Dendritic cell treated with granulocyte-macrophage colony-stimulating factor and Interleukin-4, amounts not matched to agents 40 ng/mL and 50 ng/mL, for 4 days (primary cell): ENCODE measurements around the gene XKRX.

ENCODE experiments used
- H3K27ac Mint-ChIP-seq: one replicate; pipeline ENCODE4 v1.8.0; 2022; ENCODE audit warnings: mild to moderate bottlenecking, mixed read lengths
- H3K27me3 Mint-ChIP-seq: one replicate; pipeline ENCODE4 v1.8.0; 2022; ENCODE audit warnings: mild to moderate bottlenecking, mixed read lengths
- H3K36me3 Mint-ChIP-seq: one replicate; pipeline ENCODE4 v1.8.0; 2022; ENCODE audit warnings: low read depth, mixed read lengths
- H3K4me1 Mint-ChIP-seq: one replicate; pipeline ENCODE4 v1.8.0; 2022; ENCODE audit warnings: low read depth, mixed read lengths
- H3K4me3 Mint-ChIP-seq: one replicate; pipeline ENCODE4 v1.8.0; 2022; ENCODE audit warnings: mild to moderate bottlenecking, moderate library complexity, mixed read lengths
- H3K9me3 Mint-ChIP-seq: one replicate; pipeline ENCODE4 v1.8.0; 2022; ENCODE audit warnings: mixed read lengths
- intact Hi-C: fragments of 100-400 bp; cut with micrococcal nuclease; formaldehyde crosslinking; loops from one replicate; pipeline ENCODE4 v1.15.0; 2022

XKRX gene

GRCh38 chrX:100868273-100868672 lies 60.4 kb downstream of the XKRX start:
- Mint-ChIP-seq H3K4me1 (no peaks in the 10 kb centered on the region), H3K9me3 (no peaks in the 10 kb centered on the region), H3K4me3 (no peak overlapping the region), H3K36me3 (no peaks in the 10 kb centered on the region), H3K27me3 (peaks cover 2% of the 10 kb centered on the region), H3K27ac (no peak overlapping the region)
- intact Hi-C loops, result no loop called here

DNA sequence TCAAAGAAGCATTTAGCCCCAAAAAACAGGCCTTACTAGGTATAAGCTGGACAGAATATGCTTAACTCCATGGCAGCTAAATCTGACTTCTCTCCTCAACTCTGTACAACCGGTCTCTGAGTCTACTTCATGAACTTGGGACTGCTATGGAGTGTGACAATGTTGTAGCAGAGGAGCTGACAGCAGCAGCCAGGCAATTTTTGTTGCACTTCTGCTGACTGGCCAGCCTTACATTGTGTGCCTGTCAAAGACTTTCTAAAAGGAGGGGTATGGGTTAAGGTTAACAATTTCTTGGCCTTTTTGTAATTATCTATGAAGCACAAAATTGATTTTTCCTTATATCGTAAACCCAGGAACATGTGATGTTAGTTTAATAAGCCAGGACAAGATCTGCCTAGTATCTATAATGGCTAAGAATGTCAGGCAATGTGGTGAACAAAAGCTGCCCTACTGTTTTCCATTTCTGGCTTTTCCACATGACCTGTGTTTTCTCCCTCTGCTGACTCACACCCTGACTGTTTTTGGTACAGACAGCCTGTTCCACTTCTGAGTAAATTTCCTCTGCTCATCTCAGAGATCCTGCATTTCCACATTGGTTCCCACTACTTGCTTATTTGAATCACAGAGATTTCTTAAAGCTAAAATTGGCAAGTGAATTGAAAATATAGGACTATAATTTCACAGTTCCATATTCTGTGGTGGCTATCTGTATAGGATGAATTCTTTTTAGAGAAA lies 63.9 kb downstream of the XKRX start:
- Mint-ChIP-seq H3K4me1 (no peaks in the 10 kb centered on the region), H3K27ac (no peak overlapping the region), H3K36me3 (no peaks in the 10 kb centered on the region), H3K4me3 (no peak overlapping the region), H3K27me3 (no peaks in the 10 kb centered on the region), H3K9me3 (no peaks in the 10 kb centered on the region)
- intact Hi-C loops, result no loop called here
